ENCODE results near the gene COX8C. TPM values are rescaled to one million over a fixed set of nuclear protein-coding genes. Genes with fewer than 3 reads are reported as not detected.
A peak's percentile ranks its signal among the peaks of the same experiment; 100 is the strongest.

The COX8C gene
- total RNA-seq, 2 experiments from 2014 or later, result not detected

GRCh38 chr14:93309427-93309966 is 37.5 kb upstream of the COX8C start:
- H3K27ac Mint-ChIP-seq, result no peak overlapping the region
- DNase-seq (no peak), ATAC-seq (no peak)
- H3K27me3 Mint-ChIP-seq, result no peaks in the 10 kb centered on the region
- intact Hi-C loops (cut with DNase I, micrococcal nuclease), result no loop called here
- H3K4me1 Mint-ChIP-seq, result peaks cover 22% of the 10 kb centered on the region
- no peak overlapping the region for H3K4me3 Mint-ChIP-seq
- H3K9me3 Mint-ChIP-seq (ENCODE audit: low read depth), result no peaks in the 10 kb centered on the region
- POLR2A ChIA-PET, result no interaction called here
- CTCF ChIA-PET, result interaction anchor here (1.0 kb wide), 1 partner anchor 15 kb away, joined by 3 read pairs; no protein-coding TSS in a partner anchor
- no peaks in the 10 kb centered on the region for H3K36me3 Mint-ChIP-seq (ENCODE audit: low read depth)

GRCh38 chr14:93311082-93311481 is 35.9 kb upstream of the COX8C start:
- no peak for DNase-seq
- no peak overlapping the region for H3K27ac Mint-ChIP-seq
- no peak for ATAC-seq
- H3K4me1 Mint-ChIP-seq, result peaks cover 22% of the 10 kb centered on the region
- H3K9me3 Mint-ChIP-seq (ENCODE audit: low read depth), result no peaks in the 10 kb centered on the region
- intact Hi-C loops (cut with DNase I, micrococcal nuclease), result no loop called here
- POLR2A ChIA-PET, result no interaction called here
- no peaks in the 10 kb centered on the region for H3K27me3 Mint-ChIP-seq
- H3K4me3 Mint-ChIP-seq, result no peak overlapping the region
- CTCF ChIA-PET, result no interaction called here
- H3K36me3 Mint-ChIP-seq (ENCODE audit: low read depth), result no peaks in the 10 kb centered on the region

GRCh38 chr14:93315575-93315974 is 31.4 kb upstream of the COX8C start:
- ATAC-seq (no peak), DNase-seq (no peak)
- intact Hi-C loops (cut with DNase I, micrococcal nuclease), result no loop called here
- ChIA-PET POLR2A (no interaction called here), CTCF (no interaction called here)
- Mint-ChIP-seq H3K27me3 (no peaks in the 10 kb centered on the region), H3K27ac (no peak overlapping the region), H3K36me3 (ENCODE audit: low read depth) (peaks cover 1% of the 10 kb centered on the region), H3K4me3 (no peak overlapping the region), H3K4me1 (peaks cover 24% of the 10 kb centered on the region), H3K9me3 (ENCODE audit: low read depth) (no peaks in the 10 kb centered on the region)

GRCh38 chr14:93316716-93317115 is 30.3 kb upstream of the COX8C start:
- Mint-ChIP-seq H3K27me3 (no peaks in the 10 kb centered on the region), H3K4me1 (peaks cover 28% of the 10 kb centered on the region), H3K4me3 (no peak overlapping the region), H3K27ac (no peak overlapping the region), H3K36me3 (ENCODE audit: low read depth) (peaks cover 3% of the 10 kb centered on the region), H3K9me3 (ENCODE audit: low read depth) (no peaks in the 10 kb centered on the region)
- intact Hi-C loops (cut with DNase I, micrococcal nuclease), result no loop called here
- POLR2A ChIA-PET, result no interaction called here
- CTCF ChIA-PET, result no interaction called here
- ATAC-seq (no peak), DNase-seq (no peak)

GRCh38 chr14:93317210-93317874 is 29.6 kb upstream of the COX8C start:
- no peaks in the 10 kb centered on the region for H3K9me3 Mint-ChIP-seq (ENCODE audit: low read depth)
- no peak for ATAC-seq
- peaks cover 4% of the 10 kb centered on the region for H3K36me3 Mint-ChIP-seq (ENCODE audit: low read depth)
- intact Hi-C loops (cut with DNase I, micrococcal nuclease), result no loop called here
- no peak overlapping the region for H3K4me3 Mint-ChIP-seq
- DNase-seq, result no peak
- no peak overlapping the region for H3K27ac Mint-ChIP-seq
- POLR2A ChIA-PET, result no interaction called here
- CTCF ChIA-PET, result interaction anchor here (1.1 kb wide), 1 partner anchor 19 kb away, joined by 3 read pairs; no protein-coding TSS in a partner anchor
- H3K4me1 Mint-ChIP-seq, result peaks cover 29% of the 10 kb centered on the region
- no peaks in the 10 kb centered on the region for H3K27me3 Mint-ChIP-seq

GRCh38 chr14:93317875-93318807 is 28.8 kb upstream of the COX8C start:
- no peak for ATAC-seq
- no peak overlapping the region for H3K27ac Mint-ChIP-seq
- no peak for DNase-seq
- CTCF ChIA-PET, result interaction anchor here (1.1 kb wide), 1 partner anchor 20 kb away, joined by 3 read pairs; no protein-coding TSS in a partner anchor
- peaks cover 4% of the 10 kb centered on the region for H3K36me3 Mint-ChIP-seq (ENCODE audit: low read depth)
- POLR2A ChIA-PET, result no interaction called here
- intact Hi-C loops (cut with DNase I, micrococcal nuclease), result no loop called here
- peaks cover 29% of the 10 kb centered on the region for H3K4me1 Mint-ChIP-seq
- no peak overlapping the region for H3K4me3 Mint-ChIP-seq
- no peaks in the 10 kb centered on the region for H3K9me3 Mint-ChIP-seq (ENCODE audit: low read depth)
- H3K27me3 Mint-ChIP-seq, result no peaks in the 10 kb centered on the region

- H3K36me3 Mint-ChIP-seq (ENCODE audit: low read depth), result peaks cover 9% of the 10 kb centered on the region
- ATAC-seq, result no peak
- ChIA-PET POLR2A (no interaction called here), CTCF (interaction anchor here (0.6 kb wide), 1 partner anchor 86 kb away, joined by 3 read pairs; no protein-coding TSS in a partner anchor)
- DNase-seq, result no peak
- H3K27ac Mint-ChIP-seq, result no peak overlapping the region
- no peaks in the 10 kb centered on the region for H3K27me3 Mint-ChIP-seq
- peaks cover 36% of the 10 kb centered on the region for H3K4me1 Mint-ChIP-seq
- H3K4me3 Mint-ChIP-seq, result no peak overlapping the region
- H3K9me3 Mint-ChIP-seq (ENCODE audit: low read depth), result no peaks in the 10 kb centered on the region
- intact Hi-C loops (cut with DNase I, micrococcal nuclease), result no loop called here
Measured at GRCh38 chr14:93318927-93319326, 28.1 kb upstream of the COX8C start.

- H3K4me3 Mint-ChIP-seq, result no peak overlapping the region
- H3K27ac Mint-ChIP-seq, result no peak overlapping the region
- no peaks in the 10 kb centered on the region for H3K9me3 Mint-ChIP-seq (ENCODE audit: low read depth)
- ChIA-PET POLR2A (no interaction called here), CTCF (interaction anchor here (0.6 kb wide), 1 partner anchor 85 kb away, joined by 3 read pairs; no protein-coding TSS in a partner anchor)
- intact Hi-C loops (cut with DNase I, micrococcal nuclease), result no loop called here
- peaks cover 37% of the 10 kb centered on the region for H3K4me1 Mint-ChIP-seq
- DNase-seq (no peak), ATAC-seq (no peak)
- no peaks in the 10 kb centered on the region for H3K27me3 Mint-ChIP-seq
- H3K36me3 Mint-ChIP-seq (ENCODE audit: low read depth), result peaks cover 10% of the 10 kb centered on the region
Measured at GRCh38 chr14:93319494-93319893, 27.5 kb upstream of the COX8C start.

GRCh38 chr14:93319958-93320357 is 27.0 kb upstream of the COX8C start:
- ChIA-PET POLR2A (no interaction called here), CTCF (no interaction called here)
- peaks cover 40% of the 10 kb centered on the region for H3K4me1 Mint-ChIP-seq
- no peak overlapping the region for H3K27ac Mint-ChIP-seq
- peaks cover 14% of the 10 kb centered on the region for H3K36me3 Mint-ChIP-seq (ENCODE audit: low read depth)
- no peak for DNase-seq
- intact Hi-C loops (cut with DNase I, micrococcal nuclease), result no loop called here
- H3K4me3 Mint-ChIP-seq, result no peak overlapping the region
- H3K9me3 Mint-ChIP-seq (ENCODE audit: low read depth), result no peaks in the 10 kb centered on the region
- ATAC-seq, result peak; percentile 44
- no peaks in the 10 kb centered on the region for H3K27me3 Mint-ChIP-seq

- no peak for ATAC-seq
- Mint-ChIP-seq H3K27me3 (no peaks in the 10 kb centered on the region), H3K36me3 (ENCODE audit: low read depth) (peaks cover 16% of the 10 kb centered on the region), H3K27ac (no peak overlapping the region), H3K9me3 (ENCODE audit: low read depth) (no peaks in the 10 kb centered on the region), H3K4me1 (peaks cover 40% of the 10 kb centered on the region), H3K4me3 (no peak overlapping the region)
- intact Hi-C loops (cut with DNase I, micrococcal nuclease), result no loop called here
- POLR2A ChIA-PET, result no interaction called here
- DNase-seq, result no peak
- CTCF ChIA-PET, result no interaction called here
Measured at GRCh38 chr14:93320489-93320888, 26.5 kb upstream of the COX8C start.

- CTCF ChIA-PET, result interaction anchor here (1.0 kb wide), 1 partner anchor 27 kb away, joined by 3 read pairs; no protein-coding TSS in a partner anchor
- Mint-ChIP-seq H3K27me3 (no peaks in the 10 kb centered on the region), H3K9me3 (ENCODE audit: low read depth) (no peaks in the 10 kb centered on the region), H3K4me1 (peaks cover 45% of the 10 kb centered on the region), H3K36me3 (ENCODE audit: low read depth) (peaks cover 16% of the 10 kb centered on the region), H3K27ac (no peak overlapping the region), H3K4me3 (no peak overlapping the region)
- DNase-seq, result no peak
- POLR2A ChIA-PET, result interaction anchor here (0.6 kb wide), 1 partner anchor 125 kb away, joined by 5 read pairs; no protein-coding TSS in a partner anchor
- intact Hi-C loops (cut with DNase I, micrococcal nuclease), result no loop called here
- no peak for ATAC-seq
Measured at GRCh38 chr14:93322929-93323599, 23.9 kb upstream of the COX8C start.
